Right lobe of liver (tissue), 6 donors: ENCODE data around the gene TAB2. TPM values are rescaled to one million over a fixed set of nuclear protein-coding genes. Genes with fewer than 3 reads are reported as not detected.
"Not testable (repeated sequence)": the region's sequence is repeated elsewhere in the genome, so short reads cannot be mapped to it uniquely, and the experiment has no call there.

Source experiments
- ATAC-seq, 4 donors: fragments of 200-7000 bp; cut with Tn5 transposase; one replicate each; pipeline ENCODE4 v1.9.1; 2020; ENCODE audit warnings: mild to moderate bottlenecking in 4 of 4, moderate library complexity in 4 of 4
- DNase-seq, 3 donors: peaks; one replicate each; pipeline ENCODE4 v3.0.0-alpha.2; 2020
- H3K27ac ChIP-seq, 3 donors: fragments of 200-600 bp; one replicate each; pipeline ENCODE4 v1.8.0; 2022
- H3K27me3 ChIP-seq, 2 donors: fragments of 200-600 bp; one replicate each; pipeline ENCODE4 v1.8.0; 2022
- H3K36me3 ChIP-seq, 4 donors: fragments of 200-600 bp; sonication (generic) in 1 of 4; one replicate each; pipeline versions ENCODE4 v1.5.1 to v1.8.0; 2017 to 2022; ENCODE audit warnings: control low read depth in 1 of 4
- H3K4me1 ChIP-seq, 4 donors: fragments of 200-600 bp; sonication (generic) in 1 of 4; one replicate each; pipeline versions ENCODE4 v1.5.1 to v1.8.0; 2017 to 2022; ENCODE audit warnings: control low read depth in 1 of 4
- H3K4me3 ChIP-seq, 3 donors: fragments of 200-600 bp; one replicate each; pipeline ENCODE4 v1.8.0; 2022
- H3K9me3 ChIP-seq, 4 donors: fragments of 200-600 bp; sonication (generic) in 1 of 4; one replicate each; pipeline versions ENCODE4 v1.5.1 to v1.8.0; 2017 to 2022; ENCODE audit warnings: control low read depth in 1 of 4
- CTCF ChIP-seq, 4 donors: fragments of 200-600 bp in 3 of 4; fragments of 450-650 bp in 1 of 4; IDR thresholded peaks; one replicate each; pipeline versions ENCODE4 v1.5.1 to v1.8.0; 2016 to 2022; ENCODE audit warnings: antibody characterized with exemption in 4 of 4, mild to moderate bottlenecking in 2 of 4
- POLR2A ChIP-seq: fragments of 450-650 bp; IDR thresholded peaks from one replicate; pipeline ENCODE4 v1.6.1; 2017; ENCODE audit warnings: antibody characterized with exemption, mild to moderate bottlenecking
- WGBS: methylation state at CpG from one replicate; pipeline ENCODE4 v1.1.6; 2018; ENCODE audit warnings: low coverage, low lambda C conversion rate; ENCODE audit not compliant: insufficient coverage; ENCODE audit errors: missing lambda C conversion rate; 5-methylcytosine and 5-hydroxymethylcytosine counted together
- intact Hi-C, 2 donors: fragments of 100-400 bp; cut with DNase I; formaldehyde crosslinking; loops; one replicate each; pipeline versions ENCODE4 v1.11.2 to v1.14.1; 2022
- total RNA-seq, 6 experiments: library from RNA; depleted of rRNA in 2 of 6; stranded (reverse); fragments of >200 nt in 2 of 6; fragmentation: NEBNext Ultra II Directional in 3 of 6; extraction: Animal tissue kit (Norgen Biotek cat#: 25700) in 3 of 6; gene quantifications; one replicate each; pipeline versions ENCODE4 v1.1.0 to v1.2.4, GENCODE V29; 2016 to 2023
- donor health status: DM: no; HTN: yes; CAD: no.
- donor health status: DM: no; HTN: no; CAD: no.
- donor health status: DM: no; HTN: no; CAD: no.
- donor health status: DM: no; HTN: yes; CAD: no.
- donor health status: DM: no; HTN: yes; CAD: no.

TAB2 gene
- total RNA-seq, 6 experiments from 2014 or later, result 25.5 to 33.1 (median 30.2) TPM

- no peaks in the 10 kb centered on the region for H3K27me3 ChIP-seq
- no peaks in the 10 kb centered on the region for H3K36me3 ChIP-seq
- H3K4me1 ChIP-seq, result peaks cover 0 to 23% (median 9%) of the 10 kb centered on the region in 4 donors
- no peak for DNase-seq
- no peak overlapping the region for H3K27ac ChIP-seq
- ATAC-seq, result peak in 2 of 4 donors; percentile 41 to 63
- no peak overlapping the region for H3K4me3 ChIP-seq
- intact Hi-C loops, result no loop called here
- H3K9me3 ChIP-seq, result no peaks in the 10 kb centered on the region
- TF ChIP-seq POLR2A (no peak), CTCF (IDR thresholded peaks at IDR 0.05) (no peak)
- 21% methylated on average over 1 of the region's 1 CpG for WGBS
These were observed 25.0 kb downstream of the TAB2 start for GRCh38 chr6:149342525-149342924.

- Histone ChIP-seq H3K9me3 (no peaks in the 10 kb centered on the region), H3K4me1 (peaks cover 0 to 17% (median 3%) of the 10 kb centered on the region in 4 donors), H3K36me3 (no peaks in the 10 kb centered on the region), H3K27ac (no peak overlapping the region), H3K27me3 (no peaks in the 10 kb centered on the region), H3K4me3 (no peak overlapping the region)
- TF ChIP-seq CTCF (IDR thresholded peaks at IDR 0.05), result no peak
- TF ChIP-seq POLR2A, result no peak
- DNase-seq (no peak), ATAC-seq (no peak)
- intact Hi-C loops, result no loop called here
- WGBS, result 86% methylated on average over 1 of the region's 1 CpG
These were observed 26.0 kb downstream of the TAB2 start for GRCh38 chr6:149343501-149343900.

GRCh38 chr6:149346078-149346477 lies 28.6 kb downstream of the TAB2 start:
- H3K27me3 ChIP-seq, result no peaks in the 10 kb centered on the region
- H3K36me3 ChIP-seq, result no peaks in the 10 kb centered on the region
- TF ChIP-seq POLR2A (no peak), CTCF (IDR thresholded peaks at IDR 0.05) (no peak)
- no peak overlapping the region for H3K4me3 ChIP-seq
- H3K4me1 ChIP-seq, result peaks cover 0 to 5% (median 0%) of the 10 kb centered on the region in 4 donors
- DNase-seq, result no peak
- 93% methylated on average over 3 of the region's 3 CpGs for WGBS
- H3K27ac ChIP-seq, result no peak overlapping the region
- intact Hi-C loops, result no loop called here
- H3K9me3 ChIP-seq, result no peaks in the 10 kb centered on the region
- no peak for ATAC-seq

- Histone ChIP-seq H3K27ac (no peak overlapping the region), H3K4me1 (peaks cover 0 to 5% (median 0%) of the 10 kb centered on the region in 4 donors), H3K9me3 (no peaks in the 10 kb centered on the region), H3K27me3 (no peaks in the 10 kb centered on the region), H3K36me3 (no peaks in the 10 kb centered on the region), H3K4me3 (no peak overlapping the region)
- no peak for ATAC-seq
- intact Hi-C loops, result no loop called here
- TF ChIP-seq POLR2A, result no peak
- no peak for TF ChIP-seq CTCF (IDR thresholded peaks at IDR 0.05)
- no peak for DNase-seq
- WGBS, result 54% methylated on average over 2 of the region's 2 CpGs
These were observed 29.6 kb downstream of the TAB2 start for GRCh38 chr6:149347067-149347466.

- H3K4me3 ChIP-seq, H3K27me3 ChIP-seq, H3K36me3 ChIP-seq, intact Hi-C loops, H3K27ac ChIP-seq, ATAC-seq, H3K9me3 ChIP-seq, DNase-seq: not testable (repeated sequence)
- whole genome bisulfite sequencing, result 96% methylated on average over 3 of the region's 6 CpGs
- peaks cover 0 to 13% (median under 1%) of the 10 kb centered on the region in 4 donors for H3K4me1 ChIP-seq
These were observed 31.8 kb downstream of the TAB2 start for GRCh38 chr6:149349279-149349678.
